DND-41 (cell line): Measurements from ENCODE around the gene F8.

Experiments used
- EZH2 ChIP-seq: IDR thresholded peaks from 3 replicates; pipeline ENCODE4 v1.6.1; 2012; ENCODE audit warnings: borderline replicate concordance, low read depth, mild to moderate bottlenecking, moderate library complexity, low read length, inconsistent platforms; ENCODE audit not compliant: severe bottlenecking
- TF ChIP-seq, protein P1 (sequence below): IDR thresholded peaks from 2 replicates; pipeline ENCODE4 v1.5.1; 2012; ENCODE audit warnings: borderline replicate concordance, low read length, moderate library complexity, mild to moderate bottlenecking; ENCODE audit not compliant: poor library complexity, severe bottlenecking; ENCODE audit errors: extremely low read depth

DNA sequence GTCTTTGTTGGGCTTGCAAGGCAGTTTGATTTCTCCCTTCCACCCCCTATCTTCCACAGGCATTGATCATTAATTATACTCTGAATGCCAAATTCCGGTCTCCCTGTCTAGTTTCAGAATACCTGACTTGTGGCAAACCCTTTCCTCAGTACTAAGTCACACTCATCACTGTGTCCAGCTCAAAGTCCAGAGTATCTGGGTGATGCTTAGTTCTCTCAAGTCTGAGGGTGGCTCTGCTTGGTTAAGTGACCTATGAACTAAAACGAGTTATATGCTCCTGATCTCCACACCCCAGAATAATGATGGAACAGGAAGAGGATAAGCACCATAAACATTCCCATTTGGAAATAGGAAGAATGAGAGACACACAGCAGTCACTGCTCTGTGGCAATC lies 194.5 kb downstream of the F8 start:
- TF ChIP-seq, protein P1, sequence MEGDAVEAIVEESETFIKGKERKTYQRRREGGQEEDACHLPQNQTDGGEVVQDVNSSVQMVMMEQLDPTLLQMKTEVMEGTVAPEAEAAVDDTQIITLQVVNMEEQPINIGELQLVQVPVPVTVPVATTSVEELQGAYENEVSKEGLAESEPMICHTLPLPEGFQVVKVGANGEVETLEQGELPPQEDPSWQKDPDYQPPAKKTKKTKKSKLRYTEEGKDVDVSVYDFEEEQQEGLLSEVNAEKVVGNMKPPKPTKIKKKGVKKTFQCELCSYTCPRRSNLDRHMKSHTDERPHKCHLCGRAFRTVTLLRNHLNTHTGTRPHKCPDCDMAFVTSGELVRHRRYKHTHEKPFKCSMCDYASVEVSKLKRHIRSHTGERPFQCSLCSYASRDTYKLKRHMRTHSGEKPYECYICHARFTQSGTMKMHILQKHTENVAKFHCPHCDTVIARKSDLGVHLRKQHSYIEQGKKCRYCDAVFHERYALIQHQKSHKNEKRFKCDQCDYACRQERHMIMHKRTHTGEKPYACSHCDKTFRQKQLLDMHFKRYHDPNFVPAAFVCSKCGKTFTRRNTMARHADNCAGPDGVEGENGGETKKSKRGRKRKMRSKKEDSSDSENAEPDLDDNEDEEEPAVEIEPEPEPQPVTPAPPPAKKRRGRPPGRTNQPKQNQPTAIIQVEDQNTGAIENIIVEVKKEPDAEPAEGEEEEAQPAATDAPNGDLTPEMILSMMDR = no peak
- TF ChIP-seq EZH2 = no peak
